Measurements from ENCODE around the gene CACNG7.

DNA sequence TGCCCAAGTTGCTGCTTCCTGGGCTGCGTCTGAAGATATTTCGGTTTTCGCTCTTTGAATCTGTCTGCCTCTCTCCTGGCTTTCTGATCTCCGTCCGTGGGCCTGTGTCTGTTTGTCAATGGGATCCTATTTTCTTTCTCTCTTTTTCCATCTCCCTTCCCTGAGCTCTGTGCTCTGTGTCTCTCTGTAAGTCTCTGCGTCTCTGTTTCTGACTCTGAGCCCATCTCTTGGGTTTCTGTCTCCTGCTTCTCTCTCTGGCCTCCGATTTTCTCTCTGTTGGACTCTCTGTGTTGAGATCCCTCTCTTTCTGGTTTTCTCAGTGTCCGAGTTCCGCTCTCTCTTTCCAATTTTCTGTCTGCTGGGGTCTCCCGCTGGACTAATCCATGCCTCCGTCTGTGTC lies 25.3 kb upstream of the CACNG7 start:
- no peak for TF ChIP-seq CTCF (IDR thresholded peaks at IDR 0.05)
- TF ChIP-seq ZFX (IDR thresholded peaks at IDR 0.05; ENCODE audit: borderline replicate concordance): no peak

All from 22Rv1 (cell line).